HCT116 (cell line): ENCODE data around the gene COPG1. TPM values are rescaled to one million over a fixed set of nuclear protein-coding genes. Genes with fewer than 3 reads are reported as not detected.

Source experiments
- ATAC-seq: fragments of 200-7000 bp; cut with Tn5 transposase; 2 replicates; pipeline ENCODE4 v1.9.1; 2020; ENCODE audit warnings: mild to moderate bottlenecking, moderate library complexity
- BruUV-seq: library from RNA; stranded (reverse); fragments of 400-500 nt; replicated peaks from 2 replicates; lab custom pipeline; 2021; lab: Mats Ljungman, UMichigan
- CTCF ChIA-PET: fragments of 300-600 bp; sonication (Branson Sonifier 250); formaldehyde crosslinking; loops from one replicate; lab custom pipeline; 2021; ENCODE audit warnings: antibody characterized with exemption; lab: Charles Lee
- POLR2A ChIA-PET: fragments of 300-600, 350-600 bp; sonication (Branson Sonifier 250); formaldehyde crosslinking; loops from one replicate; lab custom pipeline; 2021; ENCODE audit warnings: antibody characterized with exemption; lab: Charles Lee
- RAD21 ChIA-PET, 2 experiments: fragments of 300-600 bp; sonication (Branson Sonifier 250); formaldehyde crosslinking; loops; one replicate each; lab custom pipeline; 2023; ENCODE audit warnings: low total read pairs in 2 of 2; ENCODE audit not compliant: uncharacterized antibody in 2 of 2, unreplicated experiment in 2 of 2, low non-redundant PET in 1 of 2; lab: Charles Lee
- DNase-seq: peaks from one replicate; pipeline ENCODE4 v3.0.0-alpha.2; 2010; ENCODE audit warnings: low read depth, low spot score
- H2AFZ ChIP-seq: fragments of 200-600 bp; shearing (Covaris generic), sonication (generic); 2 replicates; pipeline ENCODE4 v1.6.1; 2017; ENCODE audit warnings: low read depth, mixed run types, mixed read lengths, antibody characterized with exemption, low read length; ENCODE audit not compliant: poor library complexity, severe bottlenecking
- H3K27ac ChIP-seq: 2 replicates; pipeline ENCODE4 v1.5.1; 2012; ENCODE audit warnings: low read depth, low read length
- H3K27me3 ChIP-seq: fragments of 200-600 bp; sonication (generic); 2 replicates; pipeline ENCODE4 v1.6.1; 2016; ENCODE audit warnings: mixed run types, low read length, mixed read lengths; ENCODE audit not compliant: insufficient read depth
- H3K36me3 ChIP-seq, 2 experiments: fragments of 200-500 bp in 1 of 2; fragments of 200-600 bp in 1 of 2; sonication (Bioruptor generic) in 1 of 2; sonication (generic) in 1 of 2; 2 replicates each; pipeline versions ENCODE4 v1.5.1 to v1.6.1; 2014 to 2016; ENCODE audit warnings: low read length in 2 of 2, inconsistent platforms in 1 of 2, mixed read lengths in 1 of 2, mixed run types in 1 of 2; ENCODE audit not compliant: insufficient read depth in 2 of 2, control insufficient read depth in 1 of 2
- H3K4me1 ChIP-seq, 2 experiments: fragments of 200-600 bp in 1 of 2; sonication (generic) in 1 of 2; 2 replicates each; pipeline versions ENCODE4 v1.5.1 to v1.6.1; 2012 to 2017; ENCODE audit warnings: low read length in 2 of 2, inconsistent platforms in 1 of 2, mild to moderate bottlenecking in 1 of 2, mixed read lengths in 1 of 2, mixed run types in 1 of 2, moderate library complexity in 1 of 2; ENCODE audit not compliant: insufficient read depth in 2 of 2, control insufficient read depth in 1 of 2
- H3K4me2 ChIP-seq: fragments of 200-600 bp; sonication (generic); 2 replicates; pipeline ENCODE4 v1.6.1; 2017; ENCODE audit warnings: mixed run types, low read length, mixed read lengths
- H3K4me3 ChIP-seq, 2 experiments: fragments of 200-600 bp in 1 of 2; sonication (generic) in 1 of 2; replicated peaks in 1 of 2; 2 replicates each; pipeline ENCODE4 v1.5.1; 2011 to 2016; ENCODE audit warnings: low read length in 2 of 2, control low read depth in 1 of 2, low read depth in 1 of 2, mild to moderate bottlenecking in 1 of 2, mixed read lengths in 1 of 2, mixed run types in 1 of 2
- H3K79me2 ChIP-seq: fragments of 200-600 bp; sonication (generic); 2 replicates; pipeline ENCODE4 v1.6.1; 2017; ENCODE audit warnings: mild to moderate bottlenecking, mixed run types, low read length, moderate library complexity, mixed read lengths; ENCODE audit not compliant: insufficient read depth
- H3K9ac ChIP-seq: fragments of 200-600 bp; sonication (generic); 2 replicates; pipeline ENCODE4 v1.6.1; 2016; ENCODE audit warnings: low read length, mixed read lengths
- H3K9me2 ChIP-seq: fragments of 200-600 bp; sonication (generic), shearing (Covaris generic); 2 replicates; pipeline ENCODE4 v1.6.1; 2017; ENCODE audit warnings: mixed run types, mild to moderate bottlenecking, moderate library complexity; ENCODE audit not compliant: insufficient read depth
- H3K9me3 ChIP-seq, 2 experiments: fragments of 200-500 bp in 1 of 2; fragments of 200-600 bp in 1 of 2; sonication (Bioruptor generic) in 1 of 2; sonication (generic) in 1 of 2; 2 replicates each; pipeline ENCODE4 v1.6.1; 2014 to 2017; ENCODE audit warnings: low read length in 2 of 2, mixed read lengths in 2 of 2, inconsistent platforms in 1 of 2, low read depth in 1 of 2, mild to moderate bottlenecking in 1 of 2, mixed run types in 1 of 2, moderate library complexity in 1 of 2; ENCODE audit not compliant: control insufficient read depth in 1 of 2, insufficient read depth in 1 of 2
- H4K20me1 ChIP-seq: fragments of 200-600 bp; sonication (generic), shearing (Covaris generic); 2 replicates; pipeline ENCODE4 v1.6.1; 2017; ENCODE audit warnings: mixed run types, mild to moderate bottlenecking, moderate library complexity; ENCODE audit not compliant: insufficient read depth
- ATF3 ChIP-seq: IDR thresholded peaks from 2 replicates; pipeline ENCODE4 v1.6.1; 2012
- CBX3 ChIP-seq: IDR thresholded peaks from 2 replicates; pipeline ENCODE4 v1.6.1; 2012; ENCODE audit warnings: low read depth
- CEBPB ChIP-seq: IDR thresholded peaks from 2 replicates; pipeline ENCODE4 v1.6.1; 2012; ENCODE audit warnings: low read depth
- CTCF ChIP-seq, 3 experiments: fragments of 200-600 bp in 1 of 3; sonication (generic) in 1 of 3; IDR thresholded peaks in 2 of 3; conservative IDR thresholded peaks in 1 of 3; 2 replicates each; pipeline ENCODE4 v1.5.1; 2012 to 2017; ENCODE audit warnings: low read depth in 2 of 3, low read length in 2 of 3, antibody characterized with exemption in 1 of 3, borderline replicate concordance in 1 of 3, control low read depth in 1 of 3, mild to moderate bottlenecking in 1 of 3, mixed read lengths in 1 of 3, mixed run types in 1 of 3, moderate library complexity in 1 of 3; ENCODE audit not compliant: insufficient read depth in 1 of 3
- EGR1 ChIP-seq: IDR thresholded peaks from 2 replicates; pipeline ENCODE4 v1.6.1; 2012; ENCODE audit warnings: low read depth
- EZH2 ChIP-seq: fragments of 200-600 bp; sonication (generic); IDR thresholded peaks from 2 replicates; pipeline ENCODE4 v1.6.1; 2017; ENCODE audit warnings: antibody characterized with exemption, mixed run types
- EZH2phosphoT487 ChIP-seq: fragments of 200-600 bp; IDR thresholded peaks from 2 replicates; pipeline ENCODE4 v1.6.1; 2018; ENCODE audit warnings: antibody characterized with exemption, borderline replicate concordance
- MAX ChIP-seq: IDR thresholded peaks from 2 replicates; pipeline ENCODE4 v1.6.1; 2012
- POLR2A ChIP-seq: IDR thresholded peaks from 2 replicates; pipeline ENCODE4 v1.7.0; 2011; ENCODE audit warnings: borderline replicate concordance; ENCODE audit not compliant: insufficient read depth, insufficient read length; ENCODE audit errors: extremely low read depth
- RAD21 ChIP-seq: IDR thresholded peaks from 2 replicates; pipeline ENCODE4 v1.6.1; 2012; ENCODE audit warnings: low read depth, mild to moderate bottlenecking
- SIN3A ChIP-seq: IDR thresholded peaks from 2 replicates; pipeline ENCODE4 v1.6.1; 2012; ENCODE audit warnings: low read depth
- SRF ChIP-seq: IDR thresholded peaks from 2 replicates; pipeline ENCODE4 v1.6.1; 2012; ENCODE audit warnings: low read depth
- TCF7L2 ChIP-seq: IDR thresholded peaks from 2 replicates; pipeline ENCODE4 v1.7.0; 2011; ENCODE audit warnings: borderline replicate concordance, inconsistent platforms; ENCODE audit not compliant: insufficient read depth, insufficient read length; ENCODE audit errors: extremely low read depth
- YY1 ChIP-seq: IDR thresholded peaks from 2 replicates; pipeline ENCODE4 v1.6.1; 2011; ENCODE audit warnings: low read length, low read depth, moderate library complexity, mild to moderate bottlenecking; ENCODE audit not compliant: insufficient replicate concordance; ENCODE audit errors: extremely low read depth
- ZFX ChIP-seq: fragments of 450-650 bp; IDR thresholded peaks from 2 replicates; pipeline ENCODE4 v1.6.1; 2017
- ZNF274 ChIP-seq: fragments of 200-500 bp; sonication (Bioruptor generic); IDR thresholded peaks from 2 replicates; pipeline ENCODE4 v1.6.1; 2014; ENCODE audit warnings: mild to moderate bottlenecking, low read depth, low read length, inconsistent platforms
- intact Hi-C: fragments of 100-400 bp; cut with micrococcal nuclease; formaldehyde crosslinking; loops from 2 replicates; pipeline ENCODE4 v1.10.0; 2022
- total RNA-seq: library from RNA; stranded (reverse); gene quantifications from one replicate; pipeline ENCODE4 v1.2.1, GENCODE V29; 2021; ENCODE audit not compliant: unreplicated experiment

COPG1 gene
- total RNA-seq, 1 experiment from 2014 or later = 182 TPM

GRCh38 chr3:129278966-129279906 is 29.8 kb downstream of the COPG1 start:
- H3K9ac ChIP-seq = peak overlapping the region; percentile 94
- CTCF ChIA-PET = interaction anchor here (0.6 kb wide), 1 partner anchor 115 kb away, joined by 4 read pairs; no protein-coding TSS in a partner anchor
- ATAC-seq (peak; percentile 53), DNase-seq (peak; percentile 10)
- no peaks in the 10 kb centered on the region for H3K9me3 ChIP-seq
- no TSS peak for BruUV-seq
- POLR2A ChIA-PET = interaction anchor here (0.9 to 1.5 kb wide), 3 partner anchors 13 to 37 kb away, joined by 3 to 10 read pairs (median 3); a partner anchor contains a TSS
- H3K79me2 ChIP-seq = peaks cover 35% of the 10 kb centered on the region
- intact Hi-C loops = no loop called here
- no peaks in the 10 kb centered on the region for H3K9me2 ChIP-seq
- no peaks in the 10 kb centered on the region for H3K27me3 ChIP-seq
- H3K27ac ChIP-seq = peak overlapping the region; percentile 79
- TF ChIP-seq POLR2A (no peak), EZH2phosphoT487 (no peak), EGR1 (peak; percentile 68), SIN3A (no peak), ZFX (peak; percentile 79)
- TF ChIP-seq, all 23 proteins: peak for 2
- Histone ChIP-seq H3K4me2 (peak overlapping the region; percentile 98), H2AFZ (no peak overlapping the region), H3K36me3 (peaks cover 17 to 19% of the 10 kb centered on the region in 2 experiments; a peak in 3 of 4 replicates), H3K4me1 (peaks cover 10 to 18% of the 10 kb centered on the region in 2 experiments), H4K20me1 (no peaks in the 10 kb centered on the region), H3K4me3 (peak overlapping the region; percentile 86 to 96)
- RAD21 ChIA-PET = interaction anchor here (0.7 kb wide), 2 partner anchors 121 to 204 kb away, joined by 3 to 4 read pairs; no protein-coding TSS in a partner anchor

- no peak for ATAC-seq
- H3K27ac ChIP-seq = no peak overlapping the region
- no peak overlapping the region for H2AFZ ChIP-seq
- H4K20me1 ChIP-seq = no peaks in the 10 kb centered on the region
- H3K9me2 ChIP-seq = no peaks in the 10 kb centered on the region
- intact Hi-C loops = no loop called here
- no peak for TF ChIP-seq CBX3
- no peak for TF ChIP-seq MAX
- TF ChIP-seq SRF = no peak
- no peak for TF ChIP-seq RAD21
- TF ChIP-seq TCF7L2 = no peak
- no peak for TF ChIP-seq ZFX
- no peak for TF ChIP-seq EGR1
- TF ChIP-seq EZH2phosphoT487 = no peak
- no peak for TF ChIP-seq EZH2
- TF ChIP-seq YY1 = no peak
- no peak for TF ChIP-seq ZNF274
- no peak for TF ChIP-seq ATF3
- no peak for TF ChIP-seq CTCF (IDR thresholded peaks at IDR 0.05 in 2 of 3, conservative IDR thresholded peaks at IDR 0.05 in 1 of 3; ENCODE audit: borderline replicate concordance in 1 of 3, insufficient read depth in 1 of 3, low read depth in 2 of 3, low read length in 2 of 3)
- no peak for TF ChIP-seq CEBPB
- ChIA-PET CTCF (interaction anchor here (0.6 kb wide), 1 partner anchor 116 kb away, joined by 4 read pairs; no protein-coding TSS in a partner anchor), POLR2A (interaction anchor here (0.9 to 1.5 kb wide), 3 partner anchors 12 to 36 kb away, joined by 3 to 10 read pairs (median 3); a partner anchor contains a TSS), RAD21 (no interaction called here)
- no peaks in the 10 kb centered on the region for H3K9me3 ChIP-seq
- H3K4me1 ChIP-seq = peaks cover 10 to 18% of the 10 kb centered on the region in 2 experiments
- no peak for DNase-seq
- peak overlapping the region; percentile 94; the same call in 1 of the 2 replicates for H3K9ac ChIP-seq
- no peaks in the 10 kb centered on the region for H3K27me3 ChIP-seq
- peak overlapping the region; percentile 98 for H3K4me2 ChIP-seq
- H3K4me3 ChIP-seq = peak overlapping the region; percentile 86 to 96
- BruUV-seq = no TSS peak
- peaks cover 8 to 18% of the 10 kb centered on the region in 2 experiments; a peak in 3 of 4 replicates for H3K36me3 ChIP-seq
- H3K79me2 ChIP-seq = peaks cover 35% of the 10 kb centered on the region
These were observed 30.8 kb downstream of the COPG1 start for GRCh38 chr3:129280183-129280582.
